Nasal cavity respiratory epithelium epithelial cell of viscerocranial mucosa (primary cell): ENCODE data around the gene C15orf62. TPM values are rescaled to one million over a fixed set of nuclear protein-coding genes. Genes with fewer than 3 reads are reported as not detected.

Source experiments
- total RNA-seq: library from RNA; depleted of rRNA; stranded (reverse); fragments of >200 nt; gene quantifications from 2 replicates; pipeline ENCODE4 v1.2.3, GENCODE V29; 2014

Gene C15orf62, protein sequence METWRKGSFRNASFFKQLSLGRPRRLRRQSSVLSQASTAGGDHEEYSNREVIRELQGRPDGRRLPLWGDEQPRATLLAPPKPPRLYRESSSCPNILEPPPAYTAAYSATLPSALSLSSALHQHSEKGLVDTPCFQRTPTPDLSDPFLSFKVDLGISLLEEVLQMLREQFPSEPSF
- total RNA-seq = 1.1 and 1.7 TPM in 2 replicates

DNA sequence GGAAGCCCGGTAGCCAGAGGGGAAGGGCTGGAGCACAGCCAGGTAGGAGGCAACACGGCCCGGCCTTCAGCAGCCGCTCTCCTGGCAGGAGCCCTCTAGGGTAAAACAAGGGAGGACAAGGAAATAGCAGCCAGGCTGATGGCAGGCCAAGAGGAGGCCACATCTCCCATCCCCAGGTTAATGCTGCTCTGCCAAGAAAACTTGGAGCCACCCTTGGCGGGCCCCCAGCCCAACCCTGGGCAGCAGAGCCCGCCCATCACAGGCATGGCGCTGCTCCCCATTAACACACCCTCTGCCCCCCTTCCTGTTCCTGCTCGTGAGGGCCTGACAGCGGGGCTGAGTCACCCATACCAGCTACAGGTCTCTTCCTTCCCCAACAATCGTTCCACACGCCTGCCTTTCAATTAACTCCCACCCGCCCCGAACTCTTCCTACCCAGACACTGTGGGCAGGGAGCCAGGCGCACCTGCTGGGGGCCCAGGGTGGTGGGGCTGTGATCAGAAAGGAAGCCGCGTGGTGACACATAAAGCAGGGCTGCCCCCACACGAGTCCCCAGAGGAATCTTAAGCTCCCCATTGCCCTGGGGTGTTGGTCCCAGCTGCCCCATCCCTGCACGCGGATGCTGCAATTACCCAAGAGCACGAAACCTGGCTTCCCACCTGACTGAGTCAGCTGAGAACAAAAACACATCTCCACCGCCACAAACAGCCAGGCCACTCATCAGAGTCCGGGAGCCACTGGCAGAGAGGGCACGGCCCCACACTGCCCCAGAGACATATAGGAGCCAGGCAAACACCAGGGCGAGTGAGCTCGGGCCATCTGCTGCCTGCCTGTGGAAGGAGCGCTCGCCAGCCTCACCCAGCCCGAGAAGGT is at the start of gene C15orf62:
Gene C15orf62, plus strand, starts transcription at position 707 of the 873 bp plus-strand sequence. CDS start 516 bp downstream, outside the sequence.

DNA sequence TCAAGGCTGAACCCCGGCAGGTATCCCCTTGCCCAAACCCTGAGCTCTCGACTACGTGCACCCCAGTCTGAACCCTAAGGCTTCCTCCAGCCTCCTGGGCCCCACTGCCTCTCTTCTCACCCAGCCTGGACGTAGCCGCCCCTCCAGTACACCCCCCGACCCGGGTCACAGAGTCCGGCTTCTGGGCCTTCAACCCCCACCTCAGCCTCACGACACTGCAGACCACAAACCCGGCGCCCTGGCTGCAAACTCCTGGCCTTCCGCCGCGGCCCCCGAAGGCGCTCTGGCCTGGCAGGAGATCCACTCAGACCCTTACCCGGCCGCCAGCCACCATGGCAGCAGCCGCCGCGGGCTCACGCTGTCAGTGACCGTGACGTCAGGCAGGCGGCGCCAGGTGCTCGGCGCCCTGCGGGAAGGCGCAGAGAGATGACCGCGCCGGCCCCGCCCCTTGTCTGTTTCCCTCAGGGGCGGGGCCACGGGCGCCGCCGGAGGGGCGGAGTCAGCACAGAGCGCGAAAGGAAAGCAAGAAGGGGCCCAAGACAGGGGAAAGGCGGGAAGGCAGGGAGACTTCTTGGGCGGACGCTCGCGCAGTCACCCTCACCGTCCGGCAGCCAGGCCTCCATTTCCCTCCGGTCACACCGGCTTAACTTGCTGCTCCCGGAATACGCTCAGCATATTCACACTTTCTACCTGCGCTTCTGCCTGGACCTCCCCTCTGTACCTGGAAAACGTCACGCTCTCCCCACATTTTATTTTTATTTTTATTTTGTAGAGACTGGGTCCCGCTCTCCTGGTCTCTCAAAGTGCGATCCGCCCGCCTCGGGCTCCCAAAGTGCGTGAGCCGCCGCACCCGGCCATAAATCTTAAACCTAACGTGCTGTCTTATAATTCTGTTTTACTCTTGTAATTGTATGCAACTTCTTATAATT is 14.6 kb upstream of the C15orf62 start, which contains the start of gene RMDN3:
Gene RMDN3, minus strand, starts transcription at position 372 of the 929 bp plus-strand sequence. CDS start 471 bp downstream, outside the sequence.

DNA sequence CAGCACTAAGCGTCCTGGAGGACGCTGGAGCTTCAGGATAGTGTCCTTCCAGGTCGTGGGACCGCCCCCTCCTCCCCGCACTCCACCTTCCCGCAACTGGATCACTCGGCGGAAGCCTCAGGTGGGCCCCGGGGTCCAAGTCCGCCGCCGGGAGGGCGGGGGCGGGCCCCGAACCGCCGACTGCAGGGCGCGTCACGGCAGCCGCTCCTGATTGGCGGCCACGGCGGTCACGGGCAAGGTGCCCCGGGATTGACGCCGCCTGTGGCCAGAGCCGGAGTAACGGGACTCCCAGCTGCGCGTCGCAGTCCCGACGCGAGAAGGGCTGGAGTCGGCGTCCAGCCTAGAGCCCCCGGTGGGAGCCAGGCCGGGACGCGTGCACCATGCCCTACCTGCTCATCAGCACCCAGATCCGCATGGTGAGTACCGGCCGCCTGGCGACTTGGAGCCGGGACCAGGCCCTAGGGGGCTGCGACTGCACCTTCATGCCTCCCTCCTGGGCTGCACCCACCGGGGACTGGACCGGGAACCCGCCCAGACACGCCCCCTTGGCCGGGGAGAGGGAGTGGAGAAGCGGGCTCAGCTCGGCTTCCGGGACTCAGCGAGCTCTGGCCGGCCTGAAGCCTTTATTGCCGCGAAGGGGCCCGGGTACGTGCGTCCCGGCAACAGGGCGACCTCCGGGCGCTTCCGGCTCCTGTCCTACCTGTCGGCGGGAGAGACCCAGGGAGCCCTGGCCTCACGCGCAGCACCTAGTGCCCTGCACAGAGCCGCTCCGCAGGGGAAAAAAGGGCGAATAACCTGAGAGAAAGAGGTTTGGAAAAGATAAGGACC is 5.8 kb upstream of the C15orf62 start, which contains the start of gene GCHFR:
Gene GCHFR, plus strand, starts transcription at position 268 of the 828 bp plus-strand sequence. Its CDS starts 113 bp downstream, at position 381.

DNA sequence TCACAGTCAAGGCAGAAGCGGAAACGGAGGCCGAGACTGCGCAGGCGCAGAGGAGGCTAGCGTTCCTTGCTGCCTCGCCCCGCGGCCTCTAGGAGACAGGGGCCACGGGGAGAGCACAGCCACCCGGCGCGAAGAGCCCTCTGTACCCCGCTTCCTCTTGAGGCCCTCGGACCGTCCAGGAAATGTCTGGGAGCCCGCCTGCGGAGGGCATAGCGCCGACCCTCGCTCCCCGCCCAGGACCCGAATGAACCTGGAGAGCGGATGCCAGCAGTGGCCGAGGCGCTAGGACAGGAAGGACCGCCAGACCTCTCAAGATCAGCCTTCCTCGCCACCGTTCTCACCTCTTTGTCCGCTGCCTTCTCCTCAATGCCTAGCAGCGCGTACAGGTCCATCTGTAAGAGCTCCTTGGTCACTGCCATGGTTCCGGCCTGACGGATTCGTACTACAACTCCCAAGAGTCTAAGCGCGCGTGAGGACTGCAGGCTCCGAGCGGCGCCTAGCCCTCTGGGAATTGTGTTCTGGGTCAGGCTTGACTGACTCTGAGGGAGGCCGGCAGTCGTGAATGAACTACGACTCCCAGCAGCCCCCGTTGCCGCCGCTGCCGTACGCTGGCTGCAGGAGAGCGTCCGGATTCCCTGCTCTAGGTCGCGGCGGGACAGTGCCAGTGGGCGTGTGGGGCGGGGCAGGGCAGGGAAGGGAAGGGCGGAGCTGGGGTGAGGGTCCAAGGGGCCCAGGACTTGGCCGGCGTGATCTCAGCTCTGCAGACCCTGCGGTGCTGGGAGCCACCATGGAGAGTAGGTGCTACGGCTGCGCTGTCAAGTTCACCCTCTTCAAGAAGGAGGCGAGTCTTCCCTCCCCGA is 37.5 kb downstream of the C15orf62 start, which contains the start of the genes DNAJC17 and ZFYVE19:
Gene DNAJC17, minus strand, starts transcription at position 446 of the 860 bp plus-strand sequence. Its CDS starts 27 bp downstream, at position 419.
Gene ZFYVE19, plus strand, starts transcription at position 62 of the 860 bp plus-strand sequence. Its CDS starts 501 bp downstream, at position 563.

Other genes starting within 250 kb of the C15orf62 start
- 11.3 and 11.6 TPM in 2 replicates for gene CCDC32, start 204.9 kb upstream of the C15orf62 start, total RNA-seq
- 15.4 and 16.0 TPM in 2 replicates for gene RPUSD2, start 200.7 kb upstream of the C15orf62 start, total RNA-seq
- 0.36 and 0.68 TPM in 2 replicates for gene KNL1, start 175.7 kb upstream of the C15orf62 start, total RNA-seq
- gene RAD51, start 74.8 kb upstream of the C15orf62 start, total RNA-seq = 0.28 and 0.34 TPM in 2 replicates
- 22.2 and 27.6 TPM in 2 replicates for gene RMDN3, start 14.7 kb upstream of the C15orf62 start, total RNA-seq
- gene GCHFR, start 5.9 kb upstream of the C15orf62 start, total RNA-seq = 4.3 and 15.7 TPM in 2 replicates
- 18.8 and 30.3 TPM in 2 replicates for gene ZFYVE19, start 37.1 kb downstream of the C15orf62 start, total RNA-seq
- gene DNAJC17, start 37.5 kb downstream of the C15orf62 start, total RNA-seq = 25.8 and 27.0 TPM in 2 replicates
- not detected in 2 replicates for gene PPP1R14D, start 58.7 kb downstream of the C15orf62 start, total RNA-seq
- gene SPINT1, start 74.1 kb downstream of the C15orf62 start, total RNA-seq = 196 and 485 TPM in 2 replicates
- 6.2 and 37.3 TPM in 2 replicates for gene RHOV, start 104.3 kb downstream of the C15orf62 start, total RNA-seq
- gene VPS18, start 124.5 kb downstream of the C15orf62 start, total RNA-seq = 23.2 and 47.6 TPM in 2 replicates
- under 0.01 and 0.07 TPM in 2 replicates for gene DLL4, start 159.4 kb downstream of the C15orf62 start, total RNA-seq
- gene CHAC1, start 183.5 kb downstream of the C15orf62 start, total RNA-seq = 63.7 and 81.0 TPM in 2 replicates